ENCODE data around the gene FDX2.

The FDX2 gene

GRCh38 chr19:10332965-10333757 lies 17.3 kb upstream of the FDX2 start, which contains the start of gene RAVER1:
Gene RAVER1, minus strand, starts transcription at chr19:10333529. Its CDS starts 22 bp downstream, at chr19:10333507.
- peak; percentile 96 for DNase-seq (ENCODE audit: low spot score)

- DNase-seq (ENCODE audit: low spot score), result no peak
Measured at GRCh38 chr19:10332158-10332964, 16.5 kb upstream of the FDX2 start.

- DNase-seq (ENCODE audit: low spot score), result no peak
Measured at GRCh38 chr19:10329555-10329954, 13.7 kb upstream of the FDX2 start.

GRCh38 chr19:10328558-10329429 lies 13.0 kb upstream of the FDX2 start:
- DNase-seq (ENCODE audit: low spot score), result no peak

GRCh38 chr19:10327793-10328192 lies 12.0 kb upstream of the FDX2 start:
- no peak for DNase-seq (ENCODE audit: low spot score)

GRCh38 chr19:10325732-10326131 lies 9.9 kb upstream of the FDX2 start:
- DNase-seq (ENCODE audit: low spot score), result no peak

GRCh38 chr19:10321874-10322835 lies 6.3 kb upstream of the FDX2 start:
- no peak for DNase-seq (ENCODE audit: low spot score)

- DNase-seq (ENCODE audit: low spot score), result no peak
Measured at GRCh38 chr19:10321417-10321797, 5.6 kb upstream of the FDX2 start.

GRCh38 chr19:10320602-10321416 lies 5.0 kb upstream of the FDX2 start:
- DNase-seq (ENCODE audit: low spot score), result no peak

GRCh38 chr19:10318807-10319682 lies 3.2 kb upstream of the FDX2 start:
- no peak for DNase-seq (ENCODE audit: low spot score)

- DNase-seq (ENCODE audit: low spot score), result no peak
Measured at GRCh38 chr19:10317857-10318462, 2.1 kb upstream of the FDX2 start.

GRCh38 chr19:10317045-10317856 lies 1.4 kb upstream of the FDX2 start:
- no peak for DNase-seq (ENCODE audit: low spot score)

GRCh38 chr19:10316229-10317044 lies 622 bp upstream of the FDX2 start:
- no peak for DNase-seq (ENCODE audit: low spot score)

GRCh38 chr19:10309423-10309822 lies 6.4 kb downstream of the FDX2 start, which contains the start of gene ZGLP1:
Gene ZGLP1, minus strand, starts transcription at chr19:10309815.
- no peak for DNase-seq (ENCODE audit: low spot score)

GRCh38 chr19:10306327-10306726 lies 9.5 kb downstream of the FDX2 start:
- no peak for DNase-seq (ENCODE audit: low spot score)

- DNase-seq (ENCODE audit: low spot score), result peak; percentile 46
Measured at GRCh38 chr19:10305139-10305806, 10.5 kb downstream of the FDX2 start.
